DMS114 treated with DMSO at 0.1 percent for 48 hours (cell line): ENCODE data around the gene LDHD.

Experiments
- DNase-seq: peaks from one replicate; lab custom pipeline; 2025; ENCODE audit not compliant: unreplicated experiment; lab: John Stamatoyannopoulos, UW

LDHD gene

DNA sequence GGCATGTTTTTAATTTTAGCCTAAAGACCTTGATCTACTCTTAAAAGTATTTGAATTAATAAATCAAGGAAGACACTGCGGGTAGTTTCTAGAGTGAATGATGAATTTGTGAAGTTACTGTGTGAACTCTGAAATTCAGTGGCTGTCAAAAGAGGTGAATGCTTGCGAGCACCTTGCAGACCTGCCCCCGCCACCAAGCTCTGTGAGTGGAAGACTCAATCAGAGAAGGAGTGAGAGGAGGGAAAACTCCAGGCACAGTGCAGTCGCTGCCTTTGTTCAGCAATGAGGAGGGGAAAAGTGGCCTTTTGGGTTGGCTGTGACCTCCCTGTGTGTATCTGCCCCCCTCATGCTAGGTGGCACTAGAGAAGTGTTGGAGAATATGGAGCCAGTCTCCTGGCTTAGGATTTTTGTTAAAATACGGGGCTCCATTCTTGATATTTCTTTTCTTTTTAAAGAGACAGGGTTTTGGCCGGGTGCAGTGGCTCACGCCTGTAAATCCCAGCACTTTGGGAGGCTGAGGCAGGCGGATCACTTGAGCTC, 53.0 kb downstream of the LDHD start:
- no peak for DNase-seq

DNA sequence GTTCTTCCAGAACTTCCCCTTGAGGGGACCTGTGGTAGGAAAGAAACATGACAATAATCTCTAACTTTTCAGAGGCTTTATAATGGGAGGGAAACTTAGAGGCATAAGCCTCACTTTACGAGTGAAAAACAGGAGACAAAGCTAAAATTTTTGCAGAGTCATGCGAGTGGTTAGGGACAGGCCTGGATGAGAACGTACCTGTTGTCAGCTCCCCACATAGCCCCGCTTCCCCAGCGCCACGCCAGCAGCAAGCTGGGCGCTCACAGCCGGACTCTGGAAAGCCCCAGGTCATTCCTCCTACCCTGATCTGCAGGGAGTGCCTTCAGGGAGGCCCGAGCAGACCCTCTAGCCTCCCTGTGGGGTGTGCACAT, 53.6 kb downstream of the LDHD start:
- no peak for DNase-seq

DNA sequence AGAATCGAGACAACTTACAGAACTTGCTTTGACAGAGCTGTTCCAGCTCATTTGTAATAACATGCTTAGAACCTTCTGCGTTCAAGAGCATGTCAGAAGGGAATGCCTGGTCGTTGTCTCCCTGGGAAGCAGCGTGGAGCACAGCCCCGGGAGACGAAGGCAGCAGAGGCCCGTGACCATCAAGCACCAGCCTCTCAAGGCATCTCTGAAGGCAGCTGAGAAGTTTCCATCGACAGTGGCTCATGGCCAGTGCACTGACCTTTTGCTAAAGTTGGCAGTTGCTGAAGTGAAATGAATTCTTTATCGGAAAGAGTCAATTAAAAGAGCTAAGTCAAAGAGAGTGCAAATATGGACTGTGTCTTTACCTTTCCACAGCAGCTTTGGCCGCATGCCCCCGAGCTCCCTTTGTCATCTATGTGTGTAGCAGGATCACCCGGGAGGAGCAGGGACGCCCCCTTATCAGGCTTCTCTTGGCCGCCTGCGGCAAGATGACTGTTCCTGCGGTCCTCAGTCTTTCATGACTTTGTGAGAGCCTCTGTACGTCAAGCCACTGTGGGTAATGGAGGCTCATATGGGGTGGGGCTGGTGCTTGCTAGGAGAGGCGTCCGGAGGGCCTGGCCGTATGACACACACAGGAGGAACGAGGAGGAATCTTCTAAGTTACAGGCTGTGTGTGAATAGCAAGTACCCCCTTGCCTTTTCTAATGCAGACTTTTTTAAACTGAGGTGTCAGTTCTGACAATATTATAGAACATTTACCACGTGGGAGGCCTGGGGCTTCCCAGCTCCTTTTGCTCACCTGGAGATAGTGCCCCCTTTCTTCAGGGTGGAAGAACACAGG, 54.2 kb downstream of the LDHD start:
- DNase-seq, result no peak
